GM10847 (cell line): ENCODE measurements around the gene ST8SIA4.
A peak's percentile ranks its signal among the peaks of the same experiment; 100 is the strongest.

Experiments
- POLR2A ChIP-seq: IDR thresholded peaks from 2 replicates; pipeline ENCODE4 v1.6.1; 2011; ENCODE audit not compliant: insufficient read length; ENCODE audit errors: extremely low read depth

The ST8SIA4 gene

GRCh38 chr5:100903039-100903887 lies at the start of gene ST8SIA4:
Gene ST8SIA4 (minus strand): TSS chr5:100903282. CDS start chr5:100902955, 327 bp downstream.
- TF ChIP-seq POLR2A = peak; percentile 90

- TF ChIP-seq POLR2A = no peak
Measured at GRCh38 chr5:100950985-100951384, 47.9 kb upstream of the ST8SIA4 start.

- TF ChIP-seq POLR2A = no peak
Measured at GRCh38 chr5:100913298-100913697, 10.2 kb upstream of the ST8SIA4 start.

- TF ChIP-seq POLR2A = no peak
Measured at GRCh38 chr5:100909034-100909433, 6.0 kb upstream of the ST8SIA4 start.

GRCh38 chr5:100905259-100905914 lies 2.3 kb upstream of the ST8SIA4 start:
- TF ChIP-seq POLR2A = no peak

GRCh38 chr5:100904259-100904861 lies 1.3 kb upstream of the ST8SIA4 start:
- TF ChIP-seq POLR2A = no peak

GRCh38 chr5:100902440-100903038 lies 543 bp downstream of the ST8SIA4 start:
- no peak for TF ChIP-seq POLR2A

GRCh38 chr5:100901821-100902341 lies 1.2 kb downstream of the ST8SIA4 start:
- TF ChIP-seq POLR2A = no peak

- TF ChIP-seq POLR2A = peak; percentile 73
Measured at GRCh38 chr5:100900796-100901781, 2.0 kb downstream of the ST8SIA4 start.

GRCh38 chr5:100900142-100900795 lies 2.8 kb downstream of the ST8SIA4 start:
- TF ChIP-seq POLR2A = no peak

GRCh38 chr5:100899675-100900074 lies 3.4 kb downstream of the ST8SIA4 start:
- TF ChIP-seq POLR2A = no peak

- no peak for TF ChIP-seq POLR2A
Measured at GRCh38 chr5:100898504-100899346, 4.4 kb downstream of the ST8SIA4 start.

GRCh38 chr5:100896054-100896453 lies 7.0 kb downstream of the ST8SIA4 start:
- no peak for TF ChIP-seq POLR2A
